Right ventricle myocardium superior (tissue), 1 donor: ENCODE results near the gene FFAR4. TPM values are rescaled to one million over a fixed set of nuclear protein-coding genes. Genes with fewer than 3 reads are reported as not detected.
A peak's percentile ranks its signal among the peaks of the same experiment; 100 is the strongest.

Experiments used
- ATAC-seq: fragments of 200-7000 bp; cut with Tn5 transposase; one replicate; pipeline ENCODE4 v1.9.1; 2020; ENCODE audit warnings: mild to moderate bottlenecking; ENCODE audit not compliant: poor library complexity
- DNase-seq: peaks from one replicate; pipeline ENCODE4 v3.0.0-alpha.2; 2020
- intact Hi-C: fragments of 100-400 bp; cut with DNase I; formaldehyde crosslinking; loops from one replicate; pipeline ENCODE4 v1.11.2; 2022
- total RNA-seq: library from RNA; stranded (reverse); fragmentation: NEBNext Ultra II Directional; extraction: Animal tissue kit (Norgen Biotek cat#: 25700); gene quantifications from one replicate; pipeline ENCODE4 v1.2.1, GENCODE V29; 2021
- donor health status: DM: no; HTN: yes; CAD: no; lungs with severe emphysema.

FFAR4 gene
- total RNA-seq, 1 donor from 2014 or later = 0.16 TPM

DNA sequence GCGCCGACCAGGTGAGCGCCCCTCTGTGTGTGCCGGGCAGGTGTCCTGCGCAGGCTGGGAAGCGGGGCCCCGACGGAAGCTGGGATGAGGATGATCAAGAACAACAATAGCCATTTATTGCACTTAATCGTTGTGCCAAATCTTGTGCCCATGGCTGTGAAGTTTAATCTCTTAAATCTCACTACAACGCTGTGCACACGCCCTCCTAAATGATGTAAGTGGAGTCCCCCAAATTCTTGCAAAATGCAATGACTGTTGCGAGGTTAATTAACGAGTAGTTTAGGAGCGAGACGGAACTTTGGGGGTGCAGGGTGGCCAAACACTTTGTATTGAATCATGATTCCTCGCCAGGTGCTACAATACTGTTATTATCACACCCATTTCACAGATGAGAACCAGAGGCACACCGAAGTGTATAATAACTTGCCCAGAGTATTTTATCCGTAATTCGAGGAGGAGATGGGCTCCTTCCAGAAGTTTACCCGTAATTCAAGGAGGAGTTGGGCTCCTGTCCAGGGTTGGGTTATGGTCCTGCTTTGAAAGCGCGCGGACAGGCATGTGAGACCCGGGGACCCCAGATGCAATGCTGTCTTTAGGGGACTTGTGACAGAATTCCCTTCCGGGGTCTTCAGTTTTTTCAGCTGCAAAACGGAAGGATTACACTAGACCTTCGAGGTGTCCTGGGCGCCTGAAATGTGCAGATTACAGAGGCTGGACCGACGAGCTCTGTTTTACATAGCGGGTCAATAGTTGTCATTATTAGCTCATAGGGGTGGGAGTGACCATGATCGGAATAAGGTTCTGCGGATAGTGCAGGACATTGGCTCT, 1.0 kb downstream of the FFAR4 start:
- intact Hi-C loops = no loop called here
- ATAC-seq (no peak), DNase-seq (no peak)

- intact Hi-C loops = no loop called here
- ATAC-seq = no peak
- DNase-seq = no peak
Measured at GRCh38 chr10:93568105-93568390, 1.6 kb downstream of the FFAR4 start.

- intact Hi-C loops = no loop called here
- no peak for ATAC-seq
- no peak for DNase-seq
Measured at GRCh38 chr10:93570383-93570782, 3.9 kb downstream of the FFAR4 start.

GRCh38 chr10:93572606-93573005, 6.1 kb downstream of the FFAR4 start:
- ATAC-seq (no peak), DNase-seq (no peak)
- intact Hi-C loops = no loop called here

DNA sequence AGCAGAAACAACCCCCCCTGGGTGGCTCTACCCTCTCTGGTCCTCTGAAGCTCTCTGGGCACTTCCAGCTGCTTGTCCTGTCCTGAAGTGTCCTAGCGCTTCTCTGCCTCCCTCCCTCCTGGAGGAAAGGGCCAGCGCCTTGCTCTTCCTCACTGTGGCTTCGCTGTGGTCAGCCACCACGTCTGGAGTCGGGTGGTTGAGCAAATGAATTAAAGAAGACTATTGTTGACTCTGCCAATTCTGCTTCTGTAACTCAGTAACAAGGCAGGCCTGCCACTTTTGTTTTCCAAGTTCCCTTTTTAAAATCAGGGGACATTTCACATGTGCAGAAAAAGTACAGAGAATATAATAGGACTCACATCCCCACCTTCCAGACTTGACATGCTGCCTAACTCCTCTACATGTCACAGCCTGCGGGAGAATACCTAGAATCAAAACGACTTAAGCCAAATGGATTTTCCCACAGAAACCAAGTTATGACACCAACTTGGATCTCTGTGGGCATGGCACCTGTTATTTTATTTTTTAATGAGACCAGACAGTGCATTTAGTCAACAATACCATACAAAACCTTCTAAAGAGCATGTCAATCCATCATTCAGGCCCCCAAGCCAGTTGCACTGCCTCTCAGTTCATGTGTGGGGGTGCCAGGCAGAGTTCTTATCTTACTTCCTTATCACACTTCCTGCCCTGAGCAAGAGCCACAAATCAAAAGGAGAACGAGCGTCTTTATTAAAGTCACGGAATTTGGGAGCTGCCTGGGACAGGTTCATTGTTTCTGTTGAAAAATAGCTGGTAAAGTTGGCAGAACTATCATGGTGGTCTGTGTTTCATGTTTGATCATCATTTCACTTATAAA, 6.8 kb downstream of the FFAR4 start:
- DNase-seq (peak; percentile 67), ATAC-seq (peak; percentile 76)
- intact Hi-C loops = no loop called here

- intact Hi-C loops = no loop called here
- ATAC-seq (no peak), DNase-seq (no peak)
Measured at GRCh38 chr10:93573924-93574323, 7.5 kb downstream of the FFAR4 start.

- intact Hi-C loops = no loop called here
- no peak for ATAC-seq
- DNase-seq = no peak
Measured at GRCh38 chr10:93576888-93577287, 10.4 kb downstream of the FFAR4 start.

- DNase-seq = no peak
- no peak for ATAC-seq
- intact Hi-C loops = no loop called here
Measured at GRCh38 chr10:93577565-93577964, 11.1 kb downstream of the FFAR4 start.

DNA sequence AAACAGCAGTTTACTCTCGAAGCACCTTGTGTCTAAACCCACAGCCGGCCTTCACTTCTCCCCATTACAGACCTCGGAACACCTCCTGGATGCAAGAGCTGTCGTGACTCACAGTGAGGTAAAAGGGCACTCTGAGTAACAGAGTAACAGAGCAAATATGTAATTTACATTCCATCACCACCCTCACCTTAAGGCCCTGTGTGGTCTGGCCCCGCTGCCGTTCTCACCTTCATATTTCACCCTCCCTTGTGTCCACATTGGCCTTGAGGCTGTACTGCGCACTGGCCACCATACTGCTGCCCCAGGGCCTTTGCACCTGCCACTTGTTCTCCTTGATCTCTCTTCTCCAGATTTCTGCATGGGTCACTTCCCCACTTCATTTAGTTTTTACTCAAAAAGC, 12.6 kb downstream of the FFAR4 start:
- DNase-seq (no peak), ATAC-seq (no peak)
- intact Hi-C loops = no loop called here

DNA sequence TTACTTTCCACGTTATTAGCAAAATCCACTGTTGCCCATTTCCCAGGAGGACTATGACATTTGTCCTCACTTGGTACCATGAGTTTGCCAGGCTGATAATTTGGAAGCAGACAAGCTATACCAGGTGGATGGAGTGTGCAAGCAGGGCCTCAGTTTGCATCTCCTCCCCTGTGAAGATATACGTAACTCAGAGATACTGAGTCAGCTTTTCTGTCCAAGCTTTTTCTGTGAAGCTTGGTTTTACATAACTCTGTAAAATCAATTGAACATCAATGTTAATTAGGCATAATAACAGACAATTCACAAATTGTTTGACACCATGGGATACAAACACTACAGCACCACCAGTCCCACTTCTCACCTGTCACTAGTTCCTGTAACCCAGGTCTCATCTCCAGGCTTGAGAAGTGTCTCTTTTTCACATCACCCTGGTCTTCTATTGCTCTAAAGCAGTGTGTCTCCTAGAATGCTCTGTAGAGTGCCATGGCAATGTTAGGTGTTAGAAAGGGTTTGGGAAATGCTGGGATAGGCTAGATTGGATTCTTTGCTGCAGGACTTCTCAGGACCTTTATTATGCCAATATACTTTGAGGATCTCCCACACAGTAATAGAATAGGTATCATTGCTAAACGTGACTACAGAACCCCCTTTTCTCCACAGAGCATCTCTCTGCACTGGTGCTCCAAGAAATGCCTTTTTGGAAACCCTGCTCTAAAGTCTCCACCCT, 13.7 kb downstream of the FFAR4 start:
- intact Hi-C loops = no loop called here
- DNase-seq (no peak), ATAC-seq (no peak)

DNA sequence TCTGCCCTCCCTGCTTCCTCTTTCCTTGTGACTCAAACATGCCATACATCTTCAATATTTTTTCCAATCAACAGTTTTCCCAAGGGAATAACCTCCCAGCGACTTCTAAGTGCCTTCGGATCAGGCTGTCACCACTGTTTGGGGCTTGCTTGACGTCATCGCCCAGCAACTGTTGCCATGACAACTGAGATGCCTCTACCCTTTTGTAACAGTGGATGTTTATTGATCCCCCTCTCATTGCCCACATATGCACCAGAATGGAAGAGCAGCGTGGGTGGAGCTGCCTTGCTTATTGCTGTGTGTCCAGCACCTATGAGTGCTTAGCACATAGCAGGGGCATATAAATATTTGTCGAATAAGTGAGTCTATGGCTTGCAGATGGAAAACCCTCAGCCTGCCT, 14.4 kb downstream of the FFAR4 start:
- intact Hi-C loops = no loop called here
- ATAC-seq (no peak), DNase-seq (no peak)

- intact Hi-C loops = no loop called here
- ATAC-seq (no peak), DNase-seq (no peak)
Measured at GRCh38 chr10:93584445-93584844, 18.0 kb downstream of the FFAR4 start.

DNA sequence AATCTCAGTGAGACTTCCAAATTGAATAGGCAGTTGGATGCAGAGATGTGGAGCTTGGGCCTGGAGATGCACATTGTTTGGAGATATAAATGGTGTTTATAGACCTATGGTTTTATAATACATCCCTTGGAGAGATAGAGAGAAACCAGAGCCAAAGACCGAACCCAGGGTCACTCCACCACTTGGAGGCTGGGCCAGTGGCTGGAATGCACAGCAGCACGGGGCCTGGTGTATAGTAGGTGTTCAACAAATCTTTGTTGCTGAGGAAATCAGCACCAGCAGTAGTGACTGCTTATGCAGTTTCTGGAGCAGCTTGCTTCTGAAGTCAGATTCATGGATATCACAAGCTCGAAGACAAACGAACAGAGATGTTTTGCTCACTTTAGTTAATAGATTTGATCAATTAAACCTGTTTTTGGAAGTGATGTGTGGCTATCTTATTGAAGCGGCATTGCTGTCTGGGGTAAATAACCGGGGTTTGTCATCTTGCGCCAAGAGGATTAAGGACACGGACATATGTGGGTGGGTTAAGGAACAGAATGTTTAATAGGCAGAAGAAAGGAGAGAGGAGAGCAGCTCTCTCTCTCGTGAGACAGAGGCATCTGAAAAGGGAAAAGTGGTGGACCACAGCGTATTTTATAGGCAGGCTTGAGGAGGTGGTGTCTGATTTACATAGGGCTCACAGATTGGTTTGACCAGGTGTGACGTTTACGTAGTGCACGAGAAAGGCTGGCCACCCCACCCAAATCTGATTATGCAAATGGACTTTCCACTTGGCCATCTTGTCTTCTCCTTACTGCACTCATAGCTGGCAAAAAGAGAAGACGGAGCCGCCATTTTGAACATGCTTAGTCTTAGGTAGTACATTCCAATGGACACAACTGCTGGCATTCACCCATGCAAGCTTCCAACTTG, 23.4 kb downstream of the FFAR4 start:
- no peak for DNase-seq
- ATAC-seq = no peak
- intact Hi-C loops = no loop called here

DNA sequence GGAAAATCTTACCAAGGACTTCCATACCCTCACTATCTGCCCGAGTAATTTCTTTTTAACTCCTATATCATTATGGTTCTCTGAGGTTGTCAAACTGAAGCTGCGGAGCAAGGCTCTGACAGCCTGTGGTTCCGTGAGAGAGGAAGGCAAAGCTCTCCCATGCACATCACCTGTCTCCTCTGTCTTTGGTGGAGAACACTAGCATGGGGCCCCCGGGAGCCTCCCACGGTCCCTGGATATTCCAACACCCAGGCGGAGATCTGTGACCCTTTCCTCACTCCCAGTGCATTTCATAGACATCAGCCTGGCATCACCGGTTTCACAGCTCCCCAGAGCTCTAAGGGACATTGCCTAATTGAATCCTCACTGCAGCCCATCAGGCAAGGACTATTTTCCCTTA, 24.2 kb downstream of the FFAR4 start:
- DNase-seq (no peak), ATAC-seq (no peak)
- intact Hi-C loops = no loop called here

DNA sequence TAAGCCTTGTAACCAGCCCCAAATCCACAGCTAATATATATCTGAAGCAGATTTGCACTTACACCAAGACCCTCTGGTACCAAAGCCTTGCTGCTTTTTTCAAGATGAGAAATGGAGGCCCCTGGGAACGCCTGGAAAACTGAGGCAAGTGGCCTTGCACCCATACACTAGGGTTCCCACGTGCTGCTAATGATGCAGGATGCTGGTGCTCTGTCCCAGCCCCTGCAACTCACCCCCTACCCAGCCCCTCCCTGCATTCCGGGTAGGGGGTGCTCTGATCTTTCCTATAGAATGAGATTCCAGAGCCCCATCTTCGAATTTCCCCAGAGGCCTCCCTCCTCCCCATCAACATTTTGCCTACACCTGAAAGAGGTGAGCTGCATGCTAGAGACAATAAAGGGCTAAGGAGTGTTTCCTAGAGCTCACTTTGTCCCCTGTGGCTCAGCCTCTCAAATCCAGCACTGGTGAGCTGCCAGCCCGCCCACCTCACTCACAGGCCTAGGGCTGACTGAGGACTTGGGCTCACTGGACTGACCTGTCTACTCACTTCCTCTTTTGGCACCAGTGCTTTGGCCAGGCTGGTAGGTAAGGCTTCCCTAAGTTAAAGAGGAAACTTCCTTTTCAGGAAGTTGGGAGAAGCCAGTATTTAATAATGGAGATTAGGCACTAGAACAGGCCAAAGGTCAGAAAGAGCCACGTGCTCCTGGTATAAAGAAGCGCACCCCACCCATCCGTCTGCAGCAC, 24.8 kb downstream of the FFAR4 start:
- ATAC-seq = peak; percentile 41
- no peak for DNase-seq
- intact Hi-C loops = no loop called here

- ATAC-seq = no peak
- DNase-seq = no peak
- intact Hi-C loops = no loop called here
Measured at GRCh38 chr10:93593254-93593653, 26.8 kb downstream of the FFAR4 start.

DNA sequence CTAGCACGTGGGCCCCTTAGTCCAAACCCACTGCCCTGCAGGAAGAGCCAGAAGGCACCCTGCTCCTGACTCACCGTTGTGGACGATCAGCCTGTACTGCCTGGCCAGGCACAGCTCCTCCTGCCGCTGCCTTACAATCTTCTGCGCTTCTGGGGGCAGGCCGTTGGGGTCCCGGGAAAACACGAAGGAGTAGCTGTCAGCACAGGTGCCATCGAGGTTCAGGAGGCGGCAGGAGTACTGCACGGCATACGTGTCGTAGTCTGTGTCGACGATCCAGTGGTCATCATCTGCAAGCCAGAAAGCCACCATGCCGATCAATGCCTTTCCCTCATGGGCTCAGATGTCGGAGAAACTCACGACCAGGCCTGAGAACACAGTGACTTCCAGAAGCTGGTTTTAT, 27.3 kb downstream of the FFAR4 start:
- ATAC-seq (no peak), DNase-seq (no peak)
- intact Hi-C loops = no loop called here

GRCh38 chr10:93594518-93594917, 28.1 kb downstream of the FFAR4 start:
- intact Hi-C loops = no loop called here
- DNase-seq = no peak
- no peak for ATAC-seq
